ENCODE results near the gene MRPL23. TPM values are rescaled to one million over a fixed set of nuclear protein-coding genes. Genes with fewer than 3 reads are reported as not detected.

The MRPL23 gene
- total RNA-seq, 4 donors from 2014 or later: 93.3 to 116 (median 95.0) TPM

DNA sequence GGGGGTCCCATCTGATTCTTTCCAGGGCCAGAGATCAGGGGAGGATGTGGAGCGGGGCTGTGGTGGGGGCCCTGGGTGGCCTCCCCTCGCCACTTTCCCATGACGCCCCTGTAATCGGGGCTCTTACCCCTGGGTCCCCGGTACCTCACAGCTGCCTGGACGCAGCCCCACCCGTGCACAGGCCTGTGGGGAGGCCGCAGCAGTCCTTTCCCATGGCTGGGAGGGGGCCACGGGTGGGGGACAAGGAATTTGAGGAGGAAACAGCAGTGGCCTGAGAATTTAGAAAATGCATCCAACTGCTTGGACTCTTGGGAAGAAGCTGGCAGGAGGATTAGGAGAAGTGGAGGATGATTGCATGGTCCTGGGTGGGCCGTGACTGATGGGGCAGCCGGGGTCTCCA lies 32.5 kb downstream of the MRPL23 start:
- no peak overlapping the region for H3K27ac ChIP-seq
- DNase-seq: no peak
- no peaks in the 10 kb centered on the region for H3K4me1 ChIP-seq
- TF ChIP-seq POLR2A (IDR thresholded peaks at IDR 0.05): no peak
- TF ChIP-seq, protein P1, sequence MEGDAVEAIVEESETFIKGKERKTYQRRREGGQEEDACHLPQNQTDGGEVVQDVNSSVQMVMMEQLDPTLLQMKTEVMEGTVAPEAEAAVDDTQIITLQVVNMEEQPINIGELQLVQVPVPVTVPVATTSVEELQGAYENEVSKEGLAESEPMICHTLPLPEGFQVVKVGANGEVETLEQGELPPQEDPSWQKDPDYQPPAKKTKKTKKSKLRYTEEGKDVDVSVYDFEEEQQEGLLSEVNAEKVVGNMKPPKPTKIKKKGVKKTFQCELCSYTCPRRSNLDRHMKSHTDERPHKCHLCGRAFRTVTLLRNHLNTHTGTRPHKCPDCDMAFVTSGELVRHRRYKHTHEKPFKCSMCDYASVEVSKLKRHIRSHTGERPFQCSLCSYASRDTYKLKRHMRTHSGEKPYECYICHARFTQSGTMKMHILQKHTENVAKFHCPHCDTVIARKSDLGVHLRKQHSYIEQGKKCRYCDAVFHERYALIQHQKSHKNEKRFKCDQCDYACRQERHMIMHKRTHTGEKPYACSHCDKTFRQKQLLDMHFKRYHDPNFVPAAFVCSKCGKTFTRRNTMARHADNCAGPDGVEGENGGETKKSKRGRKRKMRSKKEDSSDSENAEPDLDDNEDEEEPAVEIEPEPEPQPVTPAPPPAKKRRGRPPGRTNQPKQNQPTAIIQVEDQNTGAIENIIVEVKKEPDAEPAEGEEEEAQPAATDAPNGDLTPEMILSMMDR (IDR thresholded peaks at IDR 0.05): no peak
- no peak overlapping the region for H3K4me3 ChIP-seq
- no peaks in the 10 kb centered on the region for H3K27me3 ChIP-seq
- no peaks in the 10 kb centered on the region for H3K9me3 ChIP-seq
- H3K36me3 ChIP-seq: no peaks in the 10 kb centered on the region

DNA sequence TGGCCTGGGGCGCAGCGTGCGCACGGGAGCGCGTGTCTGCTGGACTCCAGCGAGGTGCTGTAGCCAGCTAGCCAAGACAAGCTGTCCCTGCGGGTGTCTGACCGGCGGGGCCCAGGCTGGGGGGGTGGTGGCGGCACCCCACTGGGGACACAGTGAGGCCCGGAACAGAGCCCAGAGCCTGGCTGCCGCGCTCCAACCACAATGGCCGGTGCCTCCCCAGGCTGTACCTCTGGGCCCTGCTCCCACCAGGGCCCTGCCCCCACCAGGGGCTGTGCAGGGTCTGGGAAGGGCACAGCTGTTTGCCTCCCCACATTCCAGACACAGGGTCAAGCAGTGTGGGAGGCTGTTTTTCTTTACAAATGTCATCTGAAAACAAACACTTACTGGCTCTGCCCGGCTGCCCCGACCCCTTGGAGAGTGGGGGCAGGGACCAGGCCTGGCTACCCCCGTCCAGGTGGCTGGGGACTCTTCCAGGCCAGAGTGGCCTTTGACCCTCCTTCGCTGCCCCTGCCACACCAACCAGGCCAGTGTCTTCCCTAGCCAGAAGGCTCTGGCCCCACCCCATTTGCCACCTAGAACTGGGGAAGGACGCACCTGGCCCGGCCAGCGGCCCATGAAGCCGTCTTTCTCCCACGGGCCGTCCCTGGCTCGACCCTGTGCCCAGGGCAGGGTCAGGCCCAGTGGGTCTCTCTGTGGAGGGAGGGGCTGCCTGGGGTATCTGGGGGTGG lies 35.9 kb downstream of the MRPL23 start:
- no peaks in the 10 kb centered on the region for H3K27me3 ChIP-seq
- no peaks in the 10 kb centered on the region for H3K36me3 ChIP-seq
- no peak overlapping the region for H3K4me3 ChIP-seq
- no peaks in the 10 kb centered on the region for H3K9me3 ChIP-seq
- no peak overlapping the region for H3K27ac ChIP-seq
- no peak for TF ChIP-seq POLR2A (IDR thresholded peaks at IDR 0.05)
- no peaks in the 10 kb centered on the region for H3K4me1 ChIP-seq
- DNase-seq: no peak

DNA sequence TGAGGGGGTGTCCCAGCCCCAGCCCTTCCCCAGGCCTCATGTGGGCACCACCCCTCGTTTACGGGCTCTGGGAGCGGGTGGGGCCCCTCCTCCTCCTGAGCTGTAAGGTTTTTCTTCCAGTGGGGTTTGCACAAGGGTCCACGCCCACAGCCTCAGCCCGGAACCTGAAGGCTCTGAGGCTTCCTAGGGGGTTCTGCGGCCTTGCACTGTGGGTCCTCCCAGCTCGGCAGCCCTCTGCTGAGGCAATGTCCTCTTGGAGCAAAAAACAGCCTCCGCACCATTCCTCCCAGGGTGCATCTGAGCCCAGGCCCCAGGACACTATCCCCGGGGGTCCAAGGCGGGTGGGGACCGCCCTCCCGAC lies 36.4 kb downstream of the MRPL23 start:
- Histone ChIP-seq H3K36me3 (no peaks in the 10 kb centered on the region), H3K27ac (no peak overlapping the region), H3K9me3 (no peaks in the 10 kb centered on the region), H3K27me3 (no peaks in the 10 kb centered on the region), H3K4me1 (no peaks in the 10 kb centered on the region), H3K4me3 (no peak overlapping the region)
- TF ChIP-seq POLR2A (IDR thresholded peaks at IDR 0.05): no peak
- TF ChIP-seq, protein P1 (IDR thresholded peaks at IDR 0.05): no peak
- no peak for DNase-seq

DNA sequence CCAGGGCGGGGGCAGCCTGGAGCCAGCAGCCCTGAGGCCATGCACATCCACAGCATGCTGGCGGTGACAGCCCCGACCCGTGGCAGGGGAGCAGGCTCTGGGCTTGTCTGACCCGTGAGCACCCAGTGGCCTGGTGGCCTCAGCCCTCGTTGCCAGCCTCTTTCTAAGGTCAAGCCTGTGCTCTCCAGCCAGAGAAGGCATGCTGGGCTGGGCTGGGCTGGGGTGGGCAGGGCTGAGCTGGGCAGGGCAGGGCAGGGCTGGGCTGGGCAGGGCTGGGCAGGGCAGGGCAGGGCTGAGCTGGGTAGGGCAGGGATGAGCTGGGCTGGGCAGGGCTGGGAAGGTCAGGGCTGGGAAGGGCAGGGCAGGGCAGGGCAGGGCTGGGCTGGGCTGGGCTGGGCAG lies 39.9 kb downstream of the MRPL23 start:
- Histone ChIP-seq H3K4me1 (no peaks in the 10 kb centered on the region), H3K36me3 (no peaks in the 10 kb centered on the region), H3K27me3 (no peaks in the 10 kb centered on the region), H3K27ac (no peak overlapping the region), H3K4me3 (no peak overlapping the region), H3K9me3 (no peaks in the 10 kb centered on the region)
- TF ChIP-seq POLR2A (IDR thresholded peaks at IDR 0.05): no peak
- TF ChIP-seq, protein P1 (IDR thresholded peaks at IDR 0.05): no peak
- DNase-seq: no peak

DNA sequence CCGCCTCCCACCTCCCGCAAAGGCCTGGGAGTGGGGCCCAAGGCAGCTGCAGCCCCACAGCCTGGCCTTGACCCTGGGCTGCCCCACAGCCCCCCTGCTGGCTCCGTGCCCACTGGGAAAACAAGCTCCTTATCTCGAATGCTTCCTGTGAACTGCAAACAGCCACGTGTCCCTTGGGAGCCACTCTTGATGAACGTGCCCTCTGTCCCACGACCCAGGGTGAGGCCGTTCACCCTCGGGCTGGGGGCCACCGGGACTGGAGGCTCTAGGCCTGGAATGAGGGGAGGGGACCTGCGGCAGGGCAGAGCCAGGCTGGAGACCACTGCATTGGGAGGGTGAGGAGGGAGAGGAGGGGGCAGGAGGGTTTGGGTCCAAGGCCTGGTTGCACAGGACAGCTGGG lies 41.0 kb downstream of the MRPL23 start:
- H3K27ac ChIP-seq: no peak overlapping the region
- no peaks in the 10 kb centered on the region for H3K9me3 ChIP-seq
- no peak for DNase-seq
- H3K4me1 ChIP-seq: no peaks in the 10 kb centered on the region
- no peak overlapping the region for H3K4me3 ChIP-seq
- TF ChIP-seq, protein P1 (IDR thresholded peaks at IDR 0.05): no peak
- no peak for TF ChIP-seq POLR2A (IDR thresholded peaks at IDR 0.05)
- no peaks in the 10 kb centered on the region for H3K27me3 ChIP-seq
- H3K36me3 ChIP-seq: no peaks in the 10 kb centered on the region

DNA sequence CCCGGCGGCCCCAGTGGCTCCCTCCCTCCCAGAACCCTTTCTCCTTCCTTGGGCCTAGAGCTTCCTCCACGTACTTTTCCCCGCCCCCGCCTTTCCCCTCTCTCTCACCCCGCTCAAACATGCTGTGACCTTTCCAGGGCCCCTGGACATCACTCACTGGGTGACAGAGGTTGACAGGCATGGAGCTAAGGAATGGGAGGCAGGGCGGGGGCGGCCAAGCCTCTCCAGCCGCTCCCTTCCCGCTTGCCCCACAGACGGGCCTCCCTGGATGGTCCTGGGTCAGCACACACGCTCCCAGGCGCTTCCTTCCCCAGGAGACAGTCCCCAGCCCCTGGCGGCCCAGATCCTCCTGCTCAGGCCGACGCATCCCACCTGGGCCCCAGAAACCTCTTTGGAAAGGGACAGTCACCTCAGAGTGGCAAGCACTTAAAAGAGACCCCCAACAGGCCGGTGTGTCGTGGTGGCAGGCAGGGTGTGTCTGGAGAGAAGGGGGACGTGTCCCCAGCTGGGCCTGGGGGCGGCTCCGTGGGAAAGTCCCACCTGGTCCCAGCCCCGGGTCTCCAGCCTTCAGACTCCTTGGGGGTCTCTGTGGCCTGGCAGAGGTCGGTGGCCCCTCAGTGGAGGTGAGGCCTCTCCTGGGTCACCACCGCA lies 41.7 kb downstream of the MRPL23 start:
- Histone ChIP-seq H3K4me1 (no peaks in the 10 kb centered on the region), H3K36me3 (no peaks in the 10 kb centered on the region), H3K4me3 (no peak overlapping the region), H3K27me3 (no peaks in the 10 kb centered on the region), H3K27ac (no peak overlapping the region), H3K9me3 (no peaks in the 10 kb centered on the region)
- no peak for DNase-seq
- TF ChIP-seq, protein P1 (IDR thresholded peaks at IDR 0.05): no peak
- no peak for TF ChIP-seq POLR2A (IDR thresholded peaks at IDR 0.05)
